ENCODE data around the gene SLC22A31. TPM values are rescaled to one million over a fixed set of nuclear protein-coding genes. Genes with fewer than 3 reads are reported as not detected.
A peak's percentile ranks its signal among the peaks of the same experiment; 100 is the strongest.

SLC22A31 gene
- total and polyA plus RNA-seq, 8 donors, result 0.70 to 283 (median 1.8) TPM

DNA sequence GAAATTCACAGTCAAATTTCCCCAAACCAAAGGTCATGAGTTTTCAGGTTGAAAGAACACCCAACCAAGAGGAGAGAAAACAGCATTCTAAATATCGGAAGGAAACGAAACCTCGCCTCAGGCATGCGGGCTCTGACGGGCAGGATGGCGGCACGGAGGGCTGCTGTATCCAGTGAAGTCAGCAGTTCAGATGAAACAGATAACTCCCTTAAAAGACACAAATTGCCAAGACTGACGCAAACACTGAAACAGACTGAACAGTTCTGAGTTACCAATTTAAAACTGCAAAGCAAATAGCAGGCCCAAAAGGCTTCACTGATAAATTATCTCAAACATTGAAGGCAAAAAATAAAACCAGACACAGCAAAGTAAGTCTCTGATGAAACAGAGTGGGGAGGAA lies 49.4 kb downstream of the SLC22A31 start:
- intact Hi-C loops (cut with DNase I), result no loop called here
- ATAC-seq, result no peak
- TF ChIP-seq, protein P1, sequence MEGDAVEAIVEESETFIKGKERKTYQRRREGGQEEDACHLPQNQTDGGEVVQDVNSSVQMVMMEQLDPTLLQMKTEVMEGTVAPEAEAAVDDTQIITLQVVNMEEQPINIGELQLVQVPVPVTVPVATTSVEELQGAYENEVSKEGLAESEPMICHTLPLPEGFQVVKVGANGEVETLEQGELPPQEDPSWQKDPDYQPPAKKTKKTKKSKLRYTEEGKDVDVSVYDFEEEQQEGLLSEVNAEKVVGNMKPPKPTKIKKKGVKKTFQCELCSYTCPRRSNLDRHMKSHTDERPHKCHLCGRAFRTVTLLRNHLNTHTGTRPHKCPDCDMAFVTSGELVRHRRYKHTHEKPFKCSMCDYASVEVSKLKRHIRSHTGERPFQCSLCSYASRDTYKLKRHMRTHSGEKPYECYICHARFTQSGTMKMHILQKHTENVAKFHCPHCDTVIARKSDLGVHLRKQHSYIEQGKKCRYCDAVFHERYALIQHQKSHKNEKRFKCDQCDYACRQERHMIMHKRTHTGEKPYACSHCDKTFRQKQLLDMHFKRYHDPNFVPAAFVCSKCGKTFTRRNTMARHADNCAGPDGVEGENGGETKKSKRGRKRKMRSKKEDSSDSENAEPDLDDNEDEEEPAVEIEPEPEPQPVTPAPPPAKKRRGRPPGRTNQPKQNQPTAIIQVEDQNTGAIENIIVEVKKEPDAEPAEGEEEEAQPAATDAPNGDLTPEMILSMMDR (IDR thresholded peaks at IDR 0.05), result no peak

GRCh38 chr16:89150090-89150835 lies 50.1 kb downstream of the SLC22A31 start:
- TF ChIP-seq, protein P1 (IDR thresholded peaks at IDR 0.05), result no peak
- Histone ChIP-seq H3K4me3 (no peak overlapping the region), H3K4me1 (peaks cover 4 to 7% of the 10 kb centered on the region in 2 donors), H3K36me3 (peaks cover 0 to 60% of the 10 kb centered on the region in 2 donors), H3K27me3 (no peaks in the 10 kb centered on the region), H3K9me3 (peaks cover 0 to 18% of the 10 kb centered on the region in 2 donors), H3K27ac (no peak overlapping the region)
- no peak for ATAC-seq
- DNase-seq, result peak in 1 of 4 donors; percentile 57
- intact Hi-C loops (cut with DNase I), result no loop called here

More for the DNA sequence above, 49.4 kb downstream of the SLC22A31 start:
- no peak overlapping the region for H3K4me3 ChIP-seq
- H3K27me3 ChIP-seq, result peaks cover 0 to 2% of the 10 kb centered on the region in 2 donors
- no peak overlapping the region for H3K27ac ChIP-seq
- peaks cover 0 to 18% of the 10 kb centered on the region in 2 donors for H3K9me3 ChIP-seq
- H3K36me3 ChIP-seq, result peaks cover 0 to 53% of the 10 kb centered on the region in 2 donors
- H3K4me1 ChIP-seq, result peaks cover 8 to 14% of the 10 kb centered on the region in 2 donors
- DNase-seq, result no peak

DNA sequence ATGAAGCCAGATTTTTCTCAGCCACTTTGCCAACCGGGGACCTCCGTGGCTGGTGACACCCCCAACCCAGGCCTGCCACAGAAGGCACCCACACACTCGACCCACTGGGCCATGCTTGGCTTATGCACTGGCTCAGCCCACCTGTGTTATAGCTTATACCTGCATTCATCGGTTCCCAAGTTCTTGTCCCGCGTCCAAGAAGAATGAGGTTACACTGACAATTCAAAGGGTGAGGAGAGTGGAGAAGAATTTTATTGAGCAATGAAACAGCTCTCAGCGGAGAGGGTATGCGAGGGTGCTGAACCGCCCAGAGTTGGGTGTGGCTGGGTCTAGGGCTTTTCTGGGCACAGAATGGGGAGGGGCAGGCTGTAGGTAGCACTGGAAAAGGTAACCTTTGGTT lies 51.0 kb downstream of the SLC22A31 start:
- DNase-seq (no peak), ATAC-seq (no peak)
- no peak overlapping the region for H3K27ac ChIP-seq
- peaks cover 0 to 18% of the 10 kb centered on the region in 2 donors for H3K9me3 ChIP-seq
- no peaks in the 10 kb centered on the region for H3K27me3 ChIP-seq
- no peak overlapping the region for H3K4me3 ChIP-seq
- intact Hi-C loops (cut with DNase I), result no loop called here
- H3K36me3 ChIP-seq, result peaks cover 0 to 68% of the 10 kb centered on the region in 2 donors
- TF ChIP-seq, protein P1 (IDR thresholded peaks at IDR 0.05), result no peak
- H3K4me1 ChIP-seq, result no peaks in the 10 kb centered on the region

DNA sequence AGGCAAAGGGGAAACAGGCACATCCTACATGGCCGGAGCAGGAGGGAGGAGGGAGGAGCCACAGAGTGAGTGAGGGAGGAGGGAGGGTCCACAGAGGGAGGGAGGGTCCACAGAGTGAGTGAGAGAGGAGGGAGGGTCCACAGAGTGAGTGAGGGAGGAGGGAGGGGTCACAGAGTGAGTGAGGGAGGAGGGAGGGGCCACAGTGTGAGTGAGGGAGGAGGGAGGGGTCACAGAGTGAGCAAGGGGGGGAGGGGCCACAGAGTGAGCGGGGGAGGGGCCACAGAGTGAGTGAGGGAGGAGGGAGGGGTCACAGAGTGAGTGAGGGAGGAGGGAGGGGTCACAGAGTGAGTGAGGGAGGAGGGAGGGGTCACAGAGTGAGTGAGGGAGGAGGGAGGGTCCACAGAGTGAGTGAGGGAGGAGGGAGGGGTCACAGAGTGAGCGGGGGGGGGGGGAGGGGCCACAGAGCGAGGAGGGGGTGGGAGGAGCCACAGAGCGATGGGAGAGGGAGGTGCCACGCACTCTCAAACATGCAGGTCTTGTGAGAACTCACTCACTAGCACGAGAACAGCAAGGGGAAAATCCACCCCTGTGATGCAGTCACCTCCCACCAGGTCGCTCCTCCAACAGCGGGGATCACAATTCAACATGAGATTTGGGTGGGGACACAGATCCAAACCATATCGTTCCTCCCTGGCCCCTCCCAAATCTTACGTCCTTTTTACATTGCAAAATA lies 53.1 kb downstream of the SLC22A31 start:
- no peaks in the 10 kb centered on the region for H3K4me1 ChIP-seq
- H3K4me3 ChIP-seq, result no peak overlapping the region
- ATAC-seq (no peak), DNase-seq (no peak)
- H3K9me3 ChIP-seq, result peaks cover 0 to 18% of the 10 kb centered on the region in 2 donors
- intact Hi-C loops (cut with DNase I), result no loop called here
- no peak overlapping the region for H3K27ac ChIP-seq
- no peaks in the 10 kb centered on the region for H3K27me3 ChIP-seq
- TF ChIP-seq, protein P1 (IDR thresholded peaks at IDR 0.05), result no peak
- H3K36me3 ChIP-seq, result peaks cover 0 to 86% of the 10 kb centered on the region in 2 donors
